ENCODE measurements around the gene INSC.

- TF ChIP-seq CTCF (IDR thresholded peaks at IDR 0.05) (no peak), POLR2A (IDR thresholded peaks at IDR 0.05) (no peak)
Observed at GRCh38 chr11:15072551-15073143, 42.1 kb upstream of the INSC start.
